ENCODE measurements around the gene UBB.

UBB gene

GRCh38 chr17:16406742-16407674 lies 26.1 kb downstream of the UBB start:
- no peak for TF ChIP-seq CTCF (IDR thresholded peaks at IDR 0.05; ENCODE audit: low read depth, low read length, missing control alignments)
- H3K4me3 ChIP-seq (ENCODE audit: low read depth, low read length) = peak overlapping the region; percentile 69
- DNase-seq (ENCODE audit: low read depth) = no peak

GRCh38 chr17:16407911-16408588 lies 27.2 kb downstream of the UBB start:
- no peak for TF ChIP-seq CTCF (IDR thresholded peaks at IDR 0.05; ENCODE audit: low read depth, low read length, missing control alignments)
- peak; percentile 87 for DNase-seq (ENCODE audit: low read depth)
- H3K4me3 ChIP-seq (ENCODE audit: low read depth, low read length) = peak overlapping the region; percentile 43

DNA sequence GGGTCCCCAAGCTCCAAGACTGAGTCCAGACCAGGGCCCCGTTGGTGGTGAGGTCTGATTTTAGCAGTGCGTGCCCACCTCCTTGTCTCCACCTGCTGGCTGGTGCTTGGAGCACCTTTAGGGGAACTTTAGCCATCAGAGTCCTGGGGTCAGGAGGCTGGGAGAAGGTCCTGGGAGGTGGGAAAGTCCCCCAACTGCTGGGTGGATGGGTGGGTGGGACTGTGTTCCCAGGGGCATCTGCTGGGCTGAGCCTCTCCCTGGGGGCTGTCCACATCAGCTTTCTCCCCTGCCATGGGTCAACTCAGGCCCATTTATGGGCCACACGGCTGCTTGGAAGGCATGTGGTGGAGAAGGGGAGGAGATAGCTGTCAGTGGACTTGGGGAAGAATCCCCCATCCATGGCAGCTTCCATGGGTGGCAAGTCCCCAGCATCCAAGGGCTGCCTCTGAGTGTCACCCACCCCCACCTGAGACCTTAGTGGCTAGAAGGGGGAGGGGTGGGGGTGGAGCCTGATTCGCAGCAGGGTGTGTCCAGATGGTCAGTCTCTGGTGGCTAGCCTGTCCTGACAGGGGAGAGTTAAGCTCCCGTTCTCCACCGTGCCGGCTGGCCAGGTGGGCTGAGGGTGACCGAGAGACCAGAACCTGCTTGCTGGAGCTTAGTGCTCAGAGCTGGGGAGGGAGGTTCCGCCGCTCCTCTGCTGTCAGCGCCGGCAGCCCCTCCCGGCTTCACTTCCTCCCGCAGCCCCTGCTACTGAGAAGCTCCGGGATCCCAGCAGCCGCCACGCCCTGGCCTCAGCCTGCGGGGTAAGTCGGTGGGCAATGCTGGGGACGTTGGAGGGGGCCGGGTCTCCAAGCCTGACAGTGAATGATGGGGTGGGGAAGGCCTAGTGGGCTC lies 34.4 kb downstream of the UBB start, which contains the start of gene TRPV2:
TSS of gene TRPV2 (plus strand) at position 541 of the 894 bp plus-strand sequence. CDS start 2,098 bp downstream, outside the sequence.
- no peak for DNase-seq (ENCODE audit: low read depth)
- peak within 1 kb of the TSS; percentile 92 for H3K4me3 ChIP-seq (ENCODE audit: low read depth, low read length)
- TF ChIP-seq CTCF (IDR thresholded peaks at IDR 0.05; ENCODE audit: low read depth, low read length, missing control alignments) = peak; percentile 93

- H3K4me3 ChIP-seq (ENCODE audit: low read depth, low read length) = no peak overlapping the region
- no peak for DNase-seq (ENCODE audit: low read depth)
- TF ChIP-seq CTCF (IDR thresholded peaks at IDR 0.05; ENCODE audit: low read depth, low read length, missing control alignments) = no peak
Measured at GRCh38 chr17:16417399-16417798, 36.5 kb downstream of the UBB start.

- no peak for DNase-seq (ENCODE audit: low read depth)
- no peak for TF ChIP-seq CTCF (IDR thresholded peaks at IDR 0.05; ENCODE audit: low read depth, low read length, missing control alignments)
- peak overlapping the region; percentile 5; the same call in 1 of the 2 replicates for H3K4me3 ChIP-seq (ENCODE audit: low read depth, low read length)
Measured at GRCh38 chr17:16417896-16418684, 37.2 kb downstream of the UBB start.

GRCh38 chr17:16418685-16419068 lies 37.8 kb downstream of the UBB start:
- TF ChIP-seq CTCF (IDR thresholded peaks at IDR 0.05; ENCODE audit: low read depth, low read length, missing control alignments) = no peak
- peak overlapping the region; percentile 5; the same call in 1 of the 2 replicates for H3K4me3 ChIP-seq (ENCODE audit: low read depth, low read length)
- no peak for DNase-seq (ENCODE audit: low read depth)

All from GM12864 (cell line).